ENCODE measurements around the gene FBXW4. TPM values are rescaled to one million over a fixed set of nuclear protein-coding genes. Genes with fewer than 3 reads are reported as not detected.
A peak's percentile ranks its signal among the peaks of the same experiment; 100 is the strongest.

FBXW4 gene
- total RNA-seq, 1 donor: 35.2 TPM

DNA sequence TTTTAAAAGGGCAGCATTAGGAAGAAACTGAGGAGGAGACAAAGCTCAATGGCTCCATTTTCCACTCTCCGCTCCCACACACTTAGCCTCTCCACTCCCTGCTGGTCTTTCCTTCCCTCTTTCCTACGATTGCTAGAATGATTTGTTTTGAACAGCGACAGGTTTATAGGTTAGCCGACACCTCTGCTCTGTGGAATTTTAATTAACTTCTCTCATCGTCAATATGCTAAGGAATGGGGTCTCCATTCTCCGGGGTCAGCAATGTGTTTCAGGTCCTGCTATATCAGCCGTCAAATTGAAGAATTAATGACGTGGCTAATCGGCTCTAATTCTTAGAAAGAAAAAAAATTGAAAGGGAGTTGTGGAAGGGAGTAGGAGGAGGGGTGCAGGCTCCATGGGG, 28.9 kb downstream of the FBXW4 start:
- DNase-seq (ENCODE audit: low read depth): no peak
- TF ChIP-seq, protein P1, sequence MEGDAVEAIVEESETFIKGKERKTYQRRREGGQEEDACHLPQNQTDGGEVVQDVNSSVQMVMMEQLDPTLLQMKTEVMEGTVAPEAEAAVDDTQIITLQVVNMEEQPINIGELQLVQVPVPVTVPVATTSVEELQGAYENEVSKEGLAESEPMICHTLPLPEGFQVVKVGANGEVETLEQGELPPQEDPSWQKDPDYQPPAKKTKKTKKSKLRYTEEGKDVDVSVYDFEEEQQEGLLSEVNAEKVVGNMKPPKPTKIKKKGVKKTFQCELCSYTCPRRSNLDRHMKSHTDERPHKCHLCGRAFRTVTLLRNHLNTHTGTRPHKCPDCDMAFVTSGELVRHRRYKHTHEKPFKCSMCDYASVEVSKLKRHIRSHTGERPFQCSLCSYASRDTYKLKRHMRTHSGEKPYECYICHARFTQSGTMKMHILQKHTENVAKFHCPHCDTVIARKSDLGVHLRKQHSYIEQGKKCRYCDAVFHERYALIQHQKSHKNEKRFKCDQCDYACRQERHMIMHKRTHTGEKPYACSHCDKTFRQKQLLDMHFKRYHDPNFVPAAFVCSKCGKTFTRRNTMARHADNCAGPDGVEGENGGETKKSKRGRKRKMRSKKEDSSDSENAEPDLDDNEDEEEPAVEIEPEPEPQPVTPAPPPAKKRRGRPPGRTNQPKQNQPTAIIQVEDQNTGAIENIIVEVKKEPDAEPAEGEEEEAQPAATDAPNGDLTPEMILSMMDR (IDR thresholded peaks at IDR 0.05; ENCODE audit: insufficient read depth, low read length): no peak
- no peak overlapping the region for H3K4me3 ChIP-seq (ENCODE audit: low read depth, low read length)

DNA sequence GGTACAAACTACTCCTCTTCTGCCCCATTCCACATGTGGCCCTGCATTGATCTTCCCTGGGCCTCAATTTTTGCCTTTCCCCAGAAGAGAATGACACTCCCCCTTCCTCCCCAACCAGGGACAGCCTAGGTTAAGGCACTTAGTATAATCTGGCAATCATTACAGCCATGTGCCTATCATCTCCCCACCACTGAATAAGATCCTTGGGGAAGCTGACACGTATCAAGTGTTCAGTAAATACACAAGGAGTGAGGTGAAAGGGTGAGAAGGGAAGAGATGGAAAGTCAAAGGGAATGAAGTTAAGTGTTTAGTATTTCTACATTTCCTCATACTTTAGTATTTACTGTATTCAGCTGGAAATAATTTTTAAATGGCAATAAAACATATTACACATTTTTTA, 31.9 kb downstream of the FBXW4 start:
- DNase-seq (ENCODE audit: low read depth): no peak

DNA sequence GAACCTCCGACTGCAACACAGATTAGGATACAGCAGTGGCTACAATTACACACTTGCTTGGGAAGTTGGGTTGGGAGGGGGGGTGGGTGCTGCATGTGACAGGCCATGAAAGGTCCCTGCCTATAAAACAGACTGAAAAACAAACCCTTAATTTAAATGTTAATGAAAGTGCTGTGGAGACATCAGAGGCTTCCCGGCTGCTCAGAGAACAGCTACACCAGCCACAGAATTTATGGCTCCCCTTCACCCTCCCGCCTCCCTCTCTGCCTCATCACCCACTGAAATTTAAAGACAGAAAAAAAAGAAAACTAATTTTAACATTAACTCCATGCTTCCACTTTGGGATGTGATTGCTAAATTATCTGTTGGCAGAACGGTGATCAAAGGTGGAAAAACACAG, 34.7 kb downstream of the FBXW4 start:
- TF ChIP-seq, protein P1 (IDR thresholded peaks at IDR 0.05; ENCODE audit: insufficient read depth, low read length): no peak
- DNase-seq (ENCODE audit: low read depth): no peak
- no peak overlapping the region for H3K4me3 ChIP-seq (ENCODE audit: low read depth, low read length)

More for the DNA sequence above, 31.9 kb downstream of the FBXW4 start:
- H3K4me3 ChIP-seq (ENCODE audit: low read depth, low read length): no peak overlapping the region
- TF ChIP-seq, protein P1 (IDR thresholded peaks at IDR 0.05; ENCODE audit: insufficient read depth, low read length): no peak

DNA sequence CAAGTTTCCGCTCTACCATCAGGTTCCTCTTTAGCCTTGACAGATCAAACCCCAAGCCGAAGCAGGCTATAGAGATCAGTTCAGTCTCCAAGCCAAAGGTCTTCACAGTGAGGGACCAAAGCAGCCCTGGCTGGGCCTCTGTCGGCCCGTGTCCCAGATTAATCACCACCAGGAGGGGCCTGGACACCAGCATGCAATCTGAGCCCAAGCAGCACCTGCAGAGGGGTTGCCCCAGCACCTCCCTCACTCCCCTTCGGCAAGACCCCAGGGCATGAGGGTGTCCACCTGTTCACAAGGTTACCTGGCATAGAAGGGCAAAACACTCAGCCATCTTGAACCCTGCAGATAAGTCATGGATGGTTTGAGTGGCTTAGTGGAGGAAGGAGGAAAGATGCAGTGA, 36.0 kb downstream of the FBXW4 start:
- H3K4me3 ChIP-seq (ENCODE audit: low read depth, low read length): no peak overlapping the region
- TF ChIP-seq, protein P1 (IDR thresholded peaks at IDR 0.05; ENCODE audit: insufficient read depth, low read length): no peak
- DNase-seq (ENCODE audit: low read depth): no peak

DNA sequence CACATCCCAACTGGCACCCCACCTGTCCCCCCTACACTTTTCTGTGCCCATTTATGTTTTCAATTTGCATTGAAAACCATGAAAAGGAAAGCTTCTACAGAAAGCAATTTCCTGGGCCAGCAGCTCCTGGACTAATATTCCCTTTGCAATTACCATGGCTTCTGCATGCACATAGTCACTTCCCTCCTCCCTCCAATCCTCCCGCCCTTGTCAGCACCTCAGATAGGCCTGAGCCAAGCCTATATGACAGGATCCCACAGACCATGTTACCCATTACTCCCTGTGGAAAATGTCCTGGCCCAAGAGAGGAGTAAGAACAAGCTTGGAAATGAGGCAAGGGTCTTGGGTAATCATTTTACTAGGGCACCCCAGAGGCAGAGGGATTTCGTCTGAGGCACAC, 38.1 kb downstream of the FBXW4 start:
- no peak for DNase-seq (ENCODE audit: low read depth)
- TF ChIP-seq, protein P1 (IDR thresholded peaks at IDR 0.05; ENCODE audit: insufficient read depth, low read length): no peak
- no peak overlapping the region for H3K4me3 ChIP-seq (ENCODE audit: low read depth, low read length)

DNA sequence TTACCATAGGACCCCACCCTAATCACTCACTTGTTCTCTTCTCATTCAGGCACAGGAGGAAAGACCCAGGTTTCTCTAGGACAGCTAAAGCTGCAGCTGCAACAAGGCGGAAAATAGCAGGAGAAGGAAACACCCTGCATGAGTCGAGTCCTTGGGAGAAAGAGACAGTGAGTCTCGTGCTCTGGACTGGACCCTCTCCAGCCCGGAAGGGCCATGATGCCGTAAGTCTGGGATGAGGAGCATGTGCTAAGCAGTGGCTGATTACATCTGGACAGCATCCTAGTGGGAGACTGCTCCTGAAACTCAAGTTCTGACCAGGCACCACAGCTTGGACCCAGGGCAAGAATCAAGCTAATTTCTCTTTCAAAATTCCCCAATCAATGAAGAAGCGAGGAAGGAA, 39.4 kb downstream of the FBXW4 start:
- TF ChIP-seq, protein P1 (IDR thresholded peaks at IDR 0.05; ENCODE audit: insufficient read depth, low read length): no peak
- DNase-seq (ENCODE audit: low read depth): peak; percentile 63
- no peak overlapping the region for H3K4me3 ChIP-seq (ENCODE audit: low read depth, low read length)

DNA sequence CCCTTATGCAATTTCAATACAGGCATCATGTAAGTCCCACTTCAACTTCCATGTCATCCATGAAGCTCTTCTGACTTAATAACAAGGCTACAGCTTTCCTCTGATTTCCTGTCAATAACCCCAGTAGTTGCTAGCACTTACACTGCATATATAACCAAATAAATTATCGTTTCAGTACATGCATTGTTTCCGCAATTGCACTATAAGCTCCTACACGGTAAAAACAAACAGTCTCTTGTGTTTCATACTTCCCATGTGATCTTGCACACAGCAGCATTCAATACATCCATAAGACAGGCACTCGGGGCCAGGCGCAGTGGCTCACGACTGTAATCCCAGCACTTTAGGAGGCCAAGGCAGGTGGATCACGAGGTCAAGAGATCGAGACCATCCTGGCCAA, 41.4 kb downstream of the FBXW4 start:
- H3K4me3 ChIP-seq (ENCODE audit: low read depth, low read length): no peak overlapping the region
- DNase-seq (ENCODE audit: low read depth): no peak
- TF ChIP-seq, protein P1 (IDR thresholded peaks at IDR 0.05; ENCODE audit: insufficient read depth, low read length): no peak
